GM18909 (cell line): Measurements from ENCODE around the gene ELF1.
"Not testable (repeated sequence)": the region's sequence is repeated elsewhere in the genome, so short reads cannot be mapped to it uniquely, and the experiment has no call there.

Experiments
- ATAC-seq: cut with Tn5 transposase; IDR thresholded peaks from one replicate; pipeline ENCODE4 v1.9.1; 2021; ENCODE audit warnings: mild to moderate bottlenecking; ENCODE audit not compliant: unreplicated experiment, poor library complexity

The ELF1 gene

DNA sequence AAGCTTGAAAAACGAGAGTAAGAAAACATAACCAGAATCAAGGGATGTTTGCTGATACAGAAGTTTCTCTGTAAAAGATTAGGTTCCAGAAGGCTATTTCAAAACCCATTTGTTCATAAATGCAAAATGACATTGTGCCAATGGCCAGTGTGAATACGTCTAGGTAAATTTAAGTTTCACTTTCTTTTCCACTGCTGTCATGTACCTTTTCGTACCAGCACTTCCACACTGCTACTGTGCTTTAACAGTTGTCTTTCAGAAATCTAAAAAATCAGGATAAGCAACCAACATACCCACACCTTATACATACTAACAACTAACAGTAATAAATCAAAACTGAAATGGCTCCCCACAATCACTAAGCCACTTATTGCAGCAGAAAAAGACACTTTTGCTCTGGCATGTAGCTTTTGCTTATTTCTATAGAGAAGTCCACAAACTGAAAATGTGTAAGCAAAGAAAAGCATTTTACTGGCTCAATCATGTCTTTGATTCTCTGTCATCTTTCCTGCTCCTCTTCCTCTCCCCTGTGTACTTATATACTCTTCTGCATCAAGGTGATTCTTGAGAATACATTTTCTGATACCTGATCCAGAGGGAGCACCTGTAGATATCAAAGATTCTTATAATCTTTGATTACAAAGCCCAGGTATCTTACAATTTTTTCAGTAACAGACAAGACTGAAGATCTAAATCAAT lies 34.3 kb downstream of the ELF1 start:
- peak; percentile 48 for ATAC-seq

DNA sequence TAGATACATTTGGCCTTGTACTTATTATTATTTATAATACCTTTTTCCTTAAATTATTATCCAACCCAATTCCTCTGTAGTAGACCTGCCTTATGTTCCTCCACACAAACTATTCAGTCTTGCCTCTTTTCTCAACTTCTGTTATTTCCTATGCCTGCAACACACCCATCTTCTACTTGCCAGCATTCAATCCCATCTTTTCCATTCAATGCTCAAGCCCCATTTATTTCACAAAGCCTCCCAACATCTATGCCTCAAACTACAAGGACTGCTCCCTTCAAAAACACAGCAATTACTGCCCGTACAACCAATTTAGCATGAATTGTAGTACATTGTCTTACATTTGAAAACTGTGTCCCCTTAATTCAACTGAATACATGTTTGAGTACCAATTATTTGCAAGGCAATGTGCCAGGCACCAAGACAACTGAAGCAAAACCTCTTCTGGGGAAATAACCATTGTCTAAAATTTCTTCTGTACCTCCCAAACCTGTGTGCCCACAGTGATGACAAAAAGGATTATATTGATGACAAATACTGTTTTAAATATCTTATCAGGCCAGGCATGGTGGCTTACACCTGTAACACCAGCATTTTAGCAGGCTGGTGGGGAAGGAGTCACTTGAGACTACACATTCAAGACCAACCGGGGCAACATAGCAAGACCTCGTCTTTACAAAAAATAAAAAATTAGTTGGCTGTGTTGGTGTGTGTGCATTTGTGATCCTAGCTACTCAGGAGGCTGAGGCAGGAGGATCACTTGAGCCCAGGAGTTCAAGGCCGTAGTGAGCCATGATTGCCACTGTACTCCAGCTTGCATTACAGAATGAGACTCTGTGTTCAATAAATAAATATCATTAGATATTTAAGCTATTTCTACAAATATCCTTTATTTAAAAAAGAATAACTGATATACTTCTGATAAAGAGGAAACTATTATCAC lies 35.1 kb downstream of the ELF1 start:
- ATAC-seq, result no peak

DNA sequence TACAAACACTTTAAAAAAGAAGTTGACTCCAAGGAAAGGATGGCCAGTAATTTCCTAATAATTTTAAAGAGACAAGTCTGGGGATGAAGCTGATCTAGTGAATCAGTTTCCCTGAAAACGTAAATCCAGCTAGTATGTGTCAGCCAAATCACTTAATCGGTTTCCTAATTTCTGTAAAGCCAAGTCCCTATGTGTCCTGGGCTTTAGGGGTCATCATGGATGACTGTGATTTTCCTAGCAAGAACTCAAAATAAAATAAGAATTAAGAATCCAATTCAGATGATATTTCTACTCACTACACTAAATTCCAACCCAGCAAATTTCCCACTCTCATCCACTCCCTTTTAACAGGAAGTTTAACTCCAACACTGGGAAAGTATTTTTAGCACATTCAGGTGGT lies 35.9 kb downstream of the ELF1 start:
- ATAC-seq, result no peak

DNA sequence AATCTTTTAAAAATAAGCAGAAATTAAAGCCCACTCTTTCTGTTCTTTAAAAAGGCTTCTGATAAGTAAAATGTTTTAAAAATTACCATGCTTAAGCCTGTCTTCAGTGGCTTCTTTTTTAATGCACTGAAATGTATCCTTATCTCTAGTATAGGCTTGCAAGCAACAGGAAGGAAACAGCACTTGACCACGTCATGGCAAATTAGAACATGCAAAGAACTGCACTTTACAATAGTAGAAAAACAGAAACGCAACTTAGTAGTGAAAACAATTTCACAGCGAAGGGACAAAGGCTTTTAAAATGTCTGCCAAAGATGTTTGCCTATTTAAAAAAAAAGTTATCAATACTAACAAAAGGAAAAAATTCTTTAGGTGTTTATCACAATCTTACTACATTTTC lies 36.3 kb downstream of the ELF1 start:
- ATAC-seq, result peak; percentile 64

DNA sequence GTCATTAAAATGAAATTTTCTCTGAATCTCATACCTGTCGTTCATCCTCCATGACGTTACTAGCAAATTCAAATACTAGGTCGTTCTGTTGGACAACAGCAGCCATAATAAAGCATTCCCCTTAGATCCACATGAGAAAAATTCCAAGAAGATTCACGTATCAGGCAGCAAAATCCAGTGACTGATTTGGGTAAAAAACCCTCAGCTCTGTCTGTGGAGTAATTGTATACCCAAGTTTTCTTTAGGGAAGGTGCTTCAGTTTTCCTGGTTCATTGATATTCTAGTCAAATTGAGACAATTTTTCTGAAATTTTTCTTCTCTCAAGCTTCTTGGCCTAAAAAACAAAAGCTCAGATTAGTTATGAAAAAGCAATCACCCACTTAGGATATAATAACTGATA lies 37.2 kb downstream of the ELF1 start:
- ATAC-seq, result no peak

DNA sequence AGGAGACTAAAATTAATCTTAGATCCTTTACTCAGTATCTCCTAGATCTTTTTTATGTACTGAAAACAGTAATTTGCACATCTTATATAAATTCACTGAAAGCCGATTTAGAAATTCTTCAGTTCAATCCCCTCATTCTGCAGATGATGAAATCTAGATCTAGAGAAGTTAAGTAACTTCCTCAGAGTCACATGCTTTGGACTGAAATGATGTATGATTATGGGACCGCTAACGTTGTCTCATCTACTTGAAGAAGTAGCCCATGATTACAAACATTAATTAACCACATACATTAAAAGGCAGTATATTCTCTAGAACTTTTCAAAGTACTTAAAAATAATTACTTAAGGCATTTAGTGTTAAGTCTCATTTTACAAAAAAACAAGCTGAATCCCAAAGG lies 37.8 kb downstream of the ELF1 start:
- no peak for ATAC-seq

DNA sequence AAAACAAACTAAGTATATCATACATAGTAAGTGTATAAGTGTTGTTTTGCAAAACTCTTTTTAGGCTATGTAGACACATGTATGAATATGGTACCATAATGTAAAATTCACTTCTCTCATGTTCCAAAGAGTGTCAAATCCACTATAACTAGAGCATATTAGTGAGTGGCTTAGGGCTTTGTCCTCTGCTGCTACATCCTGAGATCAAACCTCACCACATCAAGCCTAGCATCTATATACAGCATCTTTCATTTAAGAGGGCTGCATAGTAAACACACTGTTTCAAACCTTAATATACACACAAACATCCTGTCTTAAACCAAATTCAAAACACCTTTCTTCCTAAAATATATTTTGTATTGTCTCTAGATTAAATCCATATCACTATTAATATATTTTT lies 38.7 kb downstream of the ELF1 start:
- ATAC-seq, result no peak

DNA sequence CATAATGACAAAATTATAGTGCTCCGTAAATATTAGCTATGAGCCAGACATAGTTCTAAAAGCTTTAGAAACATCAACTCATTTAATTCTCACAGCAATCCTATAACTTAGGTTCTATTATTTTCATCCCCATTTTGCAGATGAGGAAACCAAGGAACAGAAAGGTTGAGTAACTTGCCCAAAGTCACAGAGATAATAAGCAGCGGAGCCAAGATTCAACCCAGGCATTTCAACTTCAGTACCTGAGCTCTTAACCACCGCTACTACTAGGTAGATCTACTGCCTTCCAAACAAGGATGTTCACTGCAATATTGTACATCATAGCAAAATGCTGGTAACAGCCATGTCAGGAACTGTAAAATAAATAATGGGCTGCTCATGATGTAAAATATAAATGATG lies 39.9 kb downstream of the ELF1 start:
- no peak for ATAC-seq

DNA sequence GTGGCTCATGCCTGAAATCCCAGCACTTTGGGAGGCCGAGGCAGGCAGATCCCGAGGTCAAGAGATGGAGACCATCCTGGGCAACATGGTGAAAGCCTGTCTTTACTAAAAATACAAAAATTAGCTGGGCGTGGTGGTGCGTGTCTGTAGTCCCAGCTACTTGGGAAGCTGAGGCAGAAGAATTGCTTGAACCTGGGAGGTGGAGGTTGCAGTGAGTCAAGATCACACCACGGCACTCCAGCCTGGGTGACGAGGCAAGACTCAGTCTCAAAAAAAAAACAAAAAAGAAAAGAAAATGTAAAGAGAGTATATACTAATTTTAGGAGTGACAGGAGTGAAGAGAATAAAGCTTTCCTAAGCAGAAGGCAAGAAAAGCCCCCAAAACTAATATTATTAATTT lies 41.0 kb downstream of the ELF1 start:
- not testable (repeated sequence) for ATAC-seq

DNA sequence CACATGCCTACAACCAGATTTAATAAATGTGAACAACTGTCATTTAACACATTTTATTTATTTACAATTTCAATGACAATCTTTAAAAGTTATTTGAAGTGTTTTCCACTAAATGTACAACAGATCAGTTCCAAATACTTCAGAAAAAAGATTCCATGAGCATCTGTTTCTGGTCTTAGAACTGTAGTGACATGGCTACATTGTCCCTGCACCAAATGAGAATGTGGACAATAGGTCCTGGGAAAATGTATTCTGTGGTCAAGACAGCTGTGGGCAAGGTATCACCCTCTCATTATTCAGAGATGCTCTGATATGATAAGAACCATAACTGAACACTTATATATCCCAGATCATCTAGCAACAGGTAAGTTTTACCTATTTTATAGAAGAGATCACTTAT lies 43.7 kb downstream of the ELF1 start:
- no peak for ATAC-seq

DNA sequence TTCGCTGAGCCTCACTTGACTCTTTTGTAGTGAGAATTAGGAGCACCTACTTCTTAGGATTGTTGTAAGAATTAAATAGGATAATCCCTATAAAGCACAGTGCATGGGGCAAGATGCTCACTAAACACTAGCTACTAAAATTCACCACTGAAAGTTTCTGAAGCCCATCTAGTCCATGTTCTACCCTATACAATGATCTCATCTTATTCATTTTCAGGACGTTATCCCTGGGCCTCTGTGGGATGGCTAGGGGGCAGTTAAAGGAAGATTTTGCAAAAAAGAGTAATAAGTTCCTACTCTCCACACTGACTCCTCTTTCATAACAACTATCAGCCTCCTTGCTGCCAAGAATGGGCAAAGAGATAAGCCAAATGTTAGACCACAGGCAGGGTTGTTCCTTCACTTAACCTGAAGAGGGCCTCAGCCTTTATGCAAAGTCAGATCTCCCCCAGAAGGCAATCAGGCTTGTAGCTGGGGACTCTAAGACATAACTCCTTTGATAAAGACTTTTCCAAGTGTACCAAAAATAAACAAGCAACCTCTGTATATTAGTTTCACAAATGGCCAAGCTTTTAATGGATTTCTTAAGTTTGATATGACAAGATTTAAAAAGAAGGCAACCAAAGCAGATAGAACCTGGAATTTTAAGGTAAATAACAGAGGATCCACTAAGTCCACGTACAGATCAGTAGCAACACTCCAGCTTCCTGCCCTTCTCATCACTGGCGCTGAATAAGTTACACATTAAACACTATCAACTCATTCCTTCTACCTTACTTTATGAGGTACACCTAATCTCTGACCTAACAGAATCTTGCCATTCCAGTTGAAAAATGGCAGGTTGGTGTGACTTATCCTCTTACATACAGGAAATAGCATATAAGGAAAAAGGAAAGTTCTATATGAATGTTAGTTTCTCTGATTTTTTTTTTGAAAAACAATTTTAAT lies 44.4 kb downstream of the ELF1 start:
- peak; percentile 76 for ATAC-seq

DNA sequence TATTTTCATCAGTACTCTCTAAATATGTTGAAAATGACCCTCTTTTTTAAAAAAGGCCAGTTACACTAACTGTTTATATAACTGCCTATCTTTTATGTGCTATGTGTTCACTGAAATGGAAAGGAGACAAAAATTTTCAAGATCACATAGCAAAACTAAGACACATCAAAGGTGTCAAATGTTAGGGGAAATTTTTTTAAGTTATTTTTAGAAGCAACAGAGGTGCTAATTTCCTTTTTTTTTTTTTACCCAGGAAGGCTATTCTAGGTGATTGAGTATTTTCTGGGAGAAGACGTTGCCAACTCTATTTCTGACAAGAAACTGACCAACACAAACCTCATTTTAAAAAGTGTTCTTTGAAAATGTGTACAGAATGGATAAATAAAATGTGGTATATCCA lies 45.7 kb downstream of the ELF1 start:
- no peak for ATAC-seq

DNA sequence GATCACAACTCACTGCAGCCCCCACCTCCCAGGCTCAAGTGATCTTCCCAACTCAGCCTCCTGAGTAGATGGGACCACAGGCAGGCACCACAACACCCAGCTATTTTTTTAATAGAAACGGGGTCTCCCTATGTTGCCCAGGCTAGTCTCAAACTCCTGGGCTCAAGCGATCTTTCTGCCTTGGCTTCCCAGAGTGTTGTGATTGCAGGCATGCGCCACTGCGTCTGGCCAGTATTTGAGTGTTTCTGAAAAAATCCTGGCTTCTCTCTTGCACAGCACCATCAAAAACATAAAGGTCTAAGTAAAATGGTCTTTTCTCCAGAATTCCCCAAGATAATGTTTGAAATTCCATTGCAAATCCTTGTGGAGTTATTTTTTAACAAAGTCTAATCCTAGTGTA lies 47.8 kb downstream of the ELF1 start:
- no peak for ATAC-seq

DNA sequence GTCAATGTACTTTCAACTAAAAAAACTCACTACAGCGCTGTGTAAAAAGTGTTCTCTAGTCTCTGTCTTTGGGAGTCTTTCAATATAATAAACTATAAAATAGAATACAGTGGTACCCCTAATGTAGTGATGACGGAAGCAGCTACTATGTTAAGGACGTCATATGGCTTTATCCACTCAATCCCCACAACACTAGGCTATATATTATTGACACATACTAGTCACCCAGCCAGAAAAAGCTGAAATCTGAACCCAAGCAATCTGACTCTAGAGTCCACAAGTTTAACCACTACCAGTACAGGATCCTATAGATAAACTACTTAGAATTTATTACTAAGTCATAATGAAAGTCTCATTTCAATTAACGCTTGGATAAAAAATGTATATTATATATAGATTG lies 48.3 kb downstream of the ELF1 start:
- ATAC-seq, result no peak

DNA sequence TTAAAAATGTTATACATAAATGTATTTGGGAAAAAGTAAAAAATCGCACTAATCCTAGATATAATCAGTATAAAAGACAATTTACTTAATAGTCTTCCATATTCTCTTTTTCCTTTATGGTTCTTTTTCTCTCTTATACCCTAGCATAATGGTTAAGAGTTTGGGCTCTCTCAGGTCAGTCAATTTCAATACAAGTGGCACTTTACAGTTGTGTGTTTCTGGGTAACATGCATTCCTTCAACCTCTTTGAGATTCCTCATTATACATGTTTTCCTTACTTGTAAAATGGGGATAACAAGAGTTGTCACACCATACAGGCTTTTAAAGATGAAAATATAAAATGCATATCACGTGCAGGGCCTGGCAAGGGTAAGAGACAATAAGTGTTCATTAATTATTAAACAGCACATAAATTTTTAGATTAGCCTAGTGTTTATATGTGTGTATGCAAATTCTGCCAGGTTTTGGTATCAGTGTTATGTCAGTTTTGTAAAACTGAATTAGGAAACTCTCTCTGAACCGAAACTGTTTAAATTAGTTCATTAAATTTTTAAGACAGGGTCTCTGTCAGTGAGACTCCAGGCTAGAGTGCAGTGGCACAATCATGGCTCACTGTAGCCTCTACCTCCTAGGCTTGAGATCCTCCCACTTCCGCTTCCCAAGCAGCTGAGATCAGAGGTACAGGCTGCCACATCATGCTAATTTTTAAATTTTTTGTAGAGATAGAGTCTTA lies 49.8 kb downstream of the ELF1 start:
- peak; percentile 75 for ATAC-seq

DNA sequence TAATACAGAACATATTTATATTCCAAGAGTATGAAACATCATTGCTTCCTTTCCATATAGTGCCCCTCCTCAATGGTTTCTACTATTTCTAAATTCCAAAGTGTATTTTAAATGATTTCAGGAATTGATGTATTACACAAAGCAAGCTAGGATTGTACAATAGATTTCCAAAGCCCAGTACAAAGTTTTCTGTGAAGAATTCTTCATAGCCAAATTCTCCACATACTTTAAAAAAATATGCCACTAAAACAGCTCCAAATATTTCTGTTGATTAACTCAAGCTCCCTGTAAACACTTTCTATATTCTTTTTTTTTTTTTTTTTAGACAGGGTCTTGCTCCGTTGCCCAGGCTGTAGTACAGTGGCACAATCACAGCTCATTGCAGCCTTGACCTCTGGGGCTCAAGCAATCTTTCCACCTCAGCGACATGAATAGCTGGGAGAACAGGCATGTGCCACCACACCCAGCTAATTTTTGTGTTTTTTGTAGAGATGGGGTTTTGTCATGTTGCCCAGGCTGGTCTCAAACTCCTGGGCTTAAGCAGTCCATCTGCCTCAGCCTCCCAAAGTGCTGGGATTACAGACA lies 50.6 kb downstream of the ELF1 start:
- no peak for ATAC-seq

DNA sequence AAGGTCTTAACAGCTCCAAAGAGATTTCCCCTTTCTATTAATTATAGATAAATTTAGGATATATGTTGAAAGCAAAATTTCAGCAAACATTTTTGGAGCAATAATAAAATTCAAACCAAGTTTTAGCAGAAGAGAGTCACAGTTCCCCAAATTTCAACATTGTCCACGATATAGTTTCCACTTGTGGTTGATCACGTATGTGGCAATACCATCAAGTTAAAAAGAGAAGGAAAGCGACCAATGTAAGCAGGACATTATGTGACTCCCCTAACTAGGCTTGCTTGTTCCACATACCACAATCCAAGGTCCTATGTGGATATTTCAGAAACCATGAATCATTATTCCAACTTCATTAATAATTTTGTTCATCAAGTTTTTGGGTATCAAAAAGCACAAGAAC lies 52.8 kb downstream of the ELF1 start:
- no peak for ATAC-seq

DNA sequence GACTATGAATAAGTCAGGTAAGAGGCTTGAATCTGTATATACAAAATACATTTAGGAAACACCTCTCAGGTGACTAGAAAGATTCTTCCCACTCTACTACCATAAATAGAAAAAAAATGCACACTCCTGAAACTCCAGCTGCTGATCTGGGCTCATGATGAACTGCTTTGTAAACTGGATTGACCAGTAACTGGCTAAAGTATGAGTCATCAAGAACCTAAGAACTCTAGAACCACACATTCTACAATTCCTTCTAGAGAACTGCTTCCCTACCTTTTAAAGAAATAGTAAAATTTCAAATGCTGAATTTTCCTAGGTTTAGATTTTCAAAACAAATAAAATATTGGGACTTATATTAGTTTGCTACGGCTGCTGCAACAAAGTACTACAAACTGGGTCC lies 55.2 kb downstream of the ELF1 start:
- no peak for ATAC-seq

DNA sequence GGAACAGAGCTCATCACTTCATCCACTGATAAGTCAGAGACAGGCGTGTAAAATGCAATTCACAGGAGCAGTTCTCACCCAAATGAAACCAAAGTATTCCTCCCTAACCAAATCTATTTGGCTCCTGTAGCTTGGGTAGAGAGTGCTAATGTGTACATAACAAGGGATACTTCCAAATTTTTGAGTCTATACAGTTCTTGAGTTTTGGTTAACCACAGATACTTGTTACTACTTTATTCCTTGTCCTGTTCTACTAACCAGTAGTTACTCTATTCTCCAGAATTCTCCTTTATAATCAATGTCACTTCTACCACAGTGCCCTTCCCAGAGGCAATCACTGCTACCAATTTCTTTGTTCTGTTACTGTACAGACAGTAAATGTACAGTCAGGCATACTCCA lies 57.3 kb downstream of the ELF1 start:
- ATAC-seq, result no peak

DNA sequence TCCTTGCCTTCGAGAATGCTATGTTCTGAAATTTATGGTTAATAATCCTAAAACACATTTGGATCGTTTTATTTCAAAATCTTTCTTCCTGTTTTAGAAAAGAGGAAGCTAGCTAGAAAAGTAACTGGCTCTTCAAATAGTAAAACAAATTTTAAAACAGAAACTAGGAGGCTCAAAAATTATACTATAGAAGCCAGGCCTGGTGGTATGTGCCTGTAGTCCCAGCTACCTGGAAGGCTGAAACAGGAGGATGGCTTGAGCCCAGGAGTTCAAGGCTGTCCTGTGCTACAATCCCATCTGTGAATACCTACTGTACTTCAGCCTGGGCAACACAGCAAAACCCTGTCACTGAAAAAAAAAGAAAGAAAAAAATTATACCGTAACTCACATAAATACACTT lies 57.9 kb downstream of the ELF1 start:
- no peak for ATAC-seq
